Stimulated activated CD8-positive, alpha-beta memory T cell treated with anti-CD3 and anti-CD28 coated beads, Interleukin-12 subunit alpha, Interleukin-12 subunit beta, amount 100 ng/mL, for 1 hour (primary cell): ENCODE measurements around the gene TUBB2A.
"Not testable (repeated sequence)": the region's sequence is repeated elsewhere in the genome, so short reads cannot be mapped to it uniquely, and the experiment has no call there.

ENCODE experiments used
- DNase-seq: peaks from one replicate; pipeline ENCODE4 v3.0.0-alpha.2; 2020; ENCODE audit warnings: low read depth

TUBB2A gene

GRCh38 chr6:3179945-3180344, 22.6 kb upstream of the TUBB2A start:
- DNase-seq, result not testable (repeated sequence)

GRCh38 chr6:3178666-3179065, 21.3 kb upstream of the TUBB2A start:
- not testable (repeated sequence) for DNase-seq

- no peak for DNase-seq
These were observed 19.4 kb upstream of the TUBB2A start for GRCh38 chr6:3176562-3177355.

GRCh38 chr6:3175715-3176402, 18.5 kb upstream of the TUBB2A start:
- no peak for DNase-seq

GRCh38 chr6:3173636-3174089, 16.3 kb upstream of the TUBB2A start:
- DNase-seq, result not testable (repeated sequence)

GRCh38 chr6:3172789-3173188, 15.4 kb upstream of the TUBB2A start:
- DNase-seq, result not testable (repeated sequence)

GRCh38 chr6:3171313-3172175, 14.2 kb upstream of the TUBB2A start:
- not testable (repeated sequence) for DNase-seq

- DNase-seq, result not testable (repeated sequence)
These were observed 13.3 kb upstream of the TUBB2A start for GRCh38 chr6:3170676-3171075.

GRCh38 chr6:3168046-3168445, 10.7 kb upstream of the TUBB2A start:
- not testable (repeated sequence) for DNase-seq

- DNase-seq, result not testable (repeated sequence)
These were observed 9.3 kb upstream of the TUBB2A start for GRCh38 chr6:3166535-3167225.

- DNase-seq, result no peak
These were observed 8.5 kb upstream of the TUBB2A start for GRCh38 chr6:3165631-3166534.

GRCh38 chr6:3164388-3164787, 7.0 kb upstream of the TUBB2A start:
- no peak for DNase-seq

GRCh38 chr6:3163248-3163594, 5.9 kb upstream of the TUBB2A start:
- no peak for DNase-seq

- no peak for DNase-seq
These were observed 5.4 kb upstream of the TUBB2A start for GRCh38 chr6:3162565-3163247.

GRCh38 chr6:3162067-3162497, 4.7 kb upstream of the TUBB2A start:
- no peak for DNase-seq

GRCh38 chr6:3159805-3160781, 2.7 kb upstream of the TUBB2A start:
- DNase-seq, result peak; percentile 63

GRCh38 chr6:3156184-3157130, 887 bp downstream of the TUBB2A start:
- not testable (repeated sequence) for DNase-seq

GRCh38 chr6:3155416-3155815, 1.9 kb downstream of the TUBB2A start:
- not testable (repeated sequence) for DNase-seq
